GM19328 (cell line): ENCODE results near the gene FYCO1.

Experiments used
- ATAC-seq: cut with Tn5 transposase; IDR thresholded peaks from one replicate; pipeline ENCODE4 v1.9.1; 2021; ENCODE audit warnings: mild to moderate bottlenecking, moderate library complexity; ENCODE audit not compliant: unreplicated experiment

FYCO1 gene

GRCh38 chr3:45944830-45945620 lies 50.6 kb downstream of the FYCO1 start:
- no peak for ATAC-seq

GRCh38 chr3:45943207-45943846 lies 52.3 kb downstream of the FYCO1 start, which contains the start of gene CXCR6:
TSS of gene CXCR6 (plus strand) at chr3:45943464. CDS start at chr3:45946482, 3,018 bp downstream.
- ATAC-seq: no peak

GRCh38 chr3:45942051-45942825 lies 53.4 kb downstream of the FYCO1 start:
- ATAC-seq: no peak

GRCh38 chr3:45940781-45941365 lies 54.8 kb downstream of the FYCO1 start:
- no peak for ATAC-seq

- ATAC-seq: no peak
These were observed 55.4 kb downstream of the FYCO1 start for GRCh38 chr3:45940004-45940780.

GRCh38 chr3:45939341-45939771 lies 56.3 kb downstream of the FYCO1 start:
- no peak for ATAC-seq

- ATAC-seq: no peak
These were observed 56.8 kb downstream of the FYCO1 start for GRCh38 chr3:45938864-45939263.

- ATAC-seq: no peak
These were observed 57.6 kb downstream of the FYCO1 start for GRCh38 chr3:45938043-45938435.

- no peak for ATAC-seq
These were observed 58.2 kb downstream of the FYCO1 start for GRCh38 chr3:45937206-45938042.

GRCh38 chr3:45936261-45936660 lies 59.4 kb downstream of the FYCO1 start:
- ATAC-seq: no peak

- ATAC-seq: no peak
These were observed 62.0 kb downstream of the FYCO1 start for GRCh38 chr3:45933591-45933990.

GRCh38 chr3:45932112-45932511 lies 63.5 kb downstream of the FYCO1 start:
- ATAC-seq: no peak

- no peak for ATAC-seq
These were observed 64.1 kb downstream of the FYCO1 start for GRCh38 chr3:45931496-45931895.

GRCh38 chr3:45929042-45929679 lies 66.5 kb downstream of the FYCO1 start:
- no peak for ATAC-seq

GRCh38 chr3:45927881-45928280 lies 67.7 kb downstream of the FYCO1 start:
- ATAC-seq: no peak

GRCh38 chr3:45923755-45924154 lies 71.9 kb downstream of the FYCO1 start:
- no peak for ATAC-seq

GRCh38 chr3:45922950-45923590 lies 72.6 kb downstream of the FYCO1 start:
- no peak for ATAC-seq

- no peak for ATAC-seq
These were observed 73.6 kb downstream of the FYCO1 start for GRCh38 chr3:45922039-45922326.
